SK-N-SH (cell line): ENCODE measurements around the gene RNF227. TPM values are rescaled to one million over a fixed set of nuclear protein-coding genes. Genes with fewer than 3 reads are reported as not detected.

Source experiments
- CHD2 ChIP-seq: fragments of 150-350 bp; IDR thresholded peaks from 2 replicates; pipeline ENCODE4 v1.6.1; 2018; ENCODE audit warnings: low read length; ENCODE audit not compliant: partially characterized antibody
- ELF1 ChIP-seq: IDR thresholded peaks from 2 replicates; pipeline ENCODE4 v1.4.0; 2012
- EZH2phosphoT487 ChIP-seq: fragments of 200-600 bp; sonication (generic); IDR thresholded peaks from 2 replicates; pipeline ENCODE4 v1.6.1; 2017; ENCODE audit warnings: low read depth, mixed run types, mild to moderate bottlenecking, antibody characterized with exemption, moderate library complexity, borderline replicate concordance
- FOSL2 ChIP-seq: IDR thresholded peaks from 2 replicates; pipeline ENCODE4 v1.4.0; 2012; ENCODE audit warnings: low read depth, mild to moderate bottlenecking, moderate library complexity, borderline replicate concordance
- FOXJ3 ChIP-seq: sonication (generic); formaldehyde crosslinking; IDR thresholded peaks from 2 replicates; pipeline ENCODE4 v1.5.1; 2020; ENCODE audit warnings: mild to moderate bottlenecking, missing genetic modification reagents
- GATA2 ChIP-seq: sonication (generic); formaldehyde crosslinking; IDR thresholded peaks from 2 replicates; pipeline ENCODE4 v1.5.0; 2020; ENCODE audit warnings: mild to moderate bottlenecking, missing genetic modification reagents
- JUND ChIP-seq: IDR thresholded peaks from 2 replicates; pipeline ENCODE4 v1.4.0; 2012
- MEF2A ChIP-seq: IDR thresholded peaks from 2 replicates; pipeline ENCODE4 v1.4.0; 2012; ENCODE audit warnings: low read depth, borderline replicate concordance
- MXI1 ChIP-seq: IDR thresholded peaks from 2 replicates; pipeline ENCODE4 v1.6.1; 2012; ENCODE audit warnings: mild to moderate bottlenecking, low read depth, low read length, improper control_type of control experiment
- POLR2AphosphoS5 ChIP-seq: IDR thresholded peaks from 2 replicates; pipeline ENCODE4 v1.6.1; 2012; ENCODE audit warnings: low read depth, low read length
- RCOR1 ChIP-seq: fragments of 150-350 bp; IDR thresholded peaks from 2 replicates; pipeline ENCODE4 v1.6.1; 2017; ENCODE audit warnings: antibody characterized with exemption, low read length
- RFX5 ChIP-seq: IDR thresholded peaks from 2 replicates; pipeline ENCODE4 v1.6.1; 2012; ENCODE audit warnings: mild to moderate bottlenecking, improper control_type of control experiment, low read length
- RXRA ChIP-seq: IDR thresholded peaks from 2 replicates; pipeline ENCODE4 v1.4.0; 2012; ENCODE audit warnings: low read depth, mild to moderate bottlenecking, borderline replicate concordance
- SMC3 ChIP-seq: IDR thresholded peaks from 2 replicates; pipeline ENCODE4 v1.6.1; 2012; ENCODE audit warnings: low read depth, low read length, improper control_type of control experiment
- TAF1 ChIP-seq: IDR thresholded peaks from 2 replicates; pipeline ENCODE4 v1.6.1; 2012; ENCODE audit warnings: low read depth, mild to moderate bottlenecking, low read length, moderate library complexity, borderline replicate concordance
- TCF12 ChIP-seq: IDR thresholded peaks from 2 replicates; pipeline ENCODE4 v1.4.0; 2012
- YY1 ChIP-seq: IDR thresholded peaks from 2 replicates; pipeline ENCODE4 v1.4.0; 2012; ENCODE audit warnings: low read depth, mild to moderate bottlenecking
- polyA plus RNA-seq, 3 experiments: library from polyadenylated mRNA; depleted of rRNA; stranded (reverse); fragments of >200 nt; gene quantifications; 2 replicates each; pipeline ENCODE4 v1.2.3, GENCODE V29; 2012
- TF ChIP-seq, protein P1 (sequence below): IDR thresholded peaks from 2 replicates; pipeline ENCODE4; 2012
- TF ChIP-seq, protein P2 (sequence below): IDR thresholded peaks from 2 replicates; pipeline ENCODE4 v1.4.0; 2012; ENCODE audit warnings: low read depth
- TF ChIP-seq, protein P3 (sequence below): fragments of 200-600 bp; sonication (generic); IDR thresholded peaks from 2 replicates; pipeline ENCODE4 v1.6.1; 2017; ENCODE audit warnings: antibody characterized with exemption, mild to moderate bottlenecking, moderate library complexity
- TF ChIP-seq, protein P4 (sequence below): IDR thresholded peaks from 2 replicates; pipeline ENCODE4 v1.4.0; 2012; ENCODE audit warnings: low read depth, borderline replicate concordance

Gene RNF227
- polyA plus RNA-seq, 1 of the 3 experiments (the other 2 are of a cell fraction) = 7.4 TPM

DNA sequence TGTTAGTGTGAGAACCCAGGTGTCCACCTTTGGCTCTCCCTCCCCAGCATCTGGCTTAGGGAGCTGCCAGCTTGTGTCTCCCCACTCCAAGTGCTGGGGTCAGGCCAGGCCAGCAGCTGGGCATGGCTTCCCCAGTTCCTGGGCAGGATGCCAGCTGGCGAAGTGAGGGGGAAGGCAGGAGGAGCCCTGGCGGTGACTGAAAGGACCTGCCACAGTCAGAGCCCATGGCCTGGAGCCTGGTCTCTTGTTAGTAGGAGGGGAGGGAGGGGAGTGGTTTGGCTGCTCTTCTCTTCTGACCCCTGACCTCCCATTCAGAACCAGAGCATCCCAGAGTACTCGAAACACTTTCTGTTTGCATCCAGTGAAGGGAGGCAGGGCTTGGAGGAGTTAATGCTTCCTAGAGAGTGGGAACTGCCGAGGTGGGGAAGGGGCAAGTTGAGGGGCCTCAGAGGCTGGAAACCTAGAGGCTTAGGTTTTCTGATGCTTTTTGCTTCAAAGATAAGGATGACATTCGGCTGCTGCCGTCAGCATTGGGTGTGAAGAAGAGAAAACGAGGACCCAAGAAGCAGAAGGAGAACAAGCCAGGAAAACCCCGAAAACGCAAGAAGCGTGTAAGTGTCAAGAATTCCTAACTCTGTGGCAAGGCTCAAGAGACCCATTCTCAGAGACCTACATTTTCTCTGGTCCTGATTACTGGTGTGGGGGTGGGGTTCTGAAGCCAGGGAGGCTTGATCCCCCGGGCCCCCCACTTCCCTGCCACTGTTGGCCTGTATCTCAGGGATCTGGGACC, 26.7 kb downstream of the RNF227 start (continued):
- TF ChIP-seq EZH2phosphoT487 (no peak), TCF12 (peak; percentile 91), RCOR1 (peak; percentile 73; the same call in 1 of the 2 replicates), RFX5 (0 out of 2 replicates have a peak, but pooled peaks have one; percentile 15), MEF2A (no peak), RXRA (peak; percentile 96), TAF1 (no peak), POLR2AphosphoS5 (peak; percentile 48; the same call in 1 of the 2 replicates), ELF1 (no peak), FOSL2 (no peak), FOXJ3 (CRISPR knock-in tag) (peak; percentile 64; the same call in 1 of the 2 replicates), JUND (0 out of 2 replicates have a peak, but pooled peaks have one; percentile 14), YY1 (no peak; the same call in 1 of the 2 replicates), SMC3 (peak; percentile 37; the same call in 1 of the 2 replicates), CHD2 (peak; percentile 84), MXI1 (peak; percentile 81), GATA2 (CRISPR knock-in tag) (no peak)
- TF ChIP-seq, protein P1, sequence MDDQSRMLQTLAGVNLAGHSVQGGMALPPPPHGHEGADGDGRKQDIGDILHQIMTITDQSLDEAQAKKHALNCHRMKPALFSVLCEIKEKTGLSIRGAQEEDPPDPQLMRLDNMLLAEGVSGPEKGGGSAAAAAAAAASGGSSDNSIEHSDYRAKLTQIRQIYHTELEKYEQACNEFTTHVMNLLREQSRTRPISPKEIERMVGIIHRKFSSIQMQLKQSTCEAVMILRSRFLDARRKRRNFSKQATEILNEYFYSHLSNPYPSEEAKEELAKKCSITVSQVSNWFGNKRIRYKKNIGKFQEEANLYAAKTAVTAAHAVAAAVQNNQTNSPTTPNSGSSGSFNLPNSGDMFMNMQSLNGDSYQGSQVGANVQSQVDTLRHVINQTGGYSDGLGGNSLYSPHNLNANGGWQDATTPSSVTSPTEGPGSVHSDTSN = peak; percentile 75
- TF ChIP-seq, protein P2, sequence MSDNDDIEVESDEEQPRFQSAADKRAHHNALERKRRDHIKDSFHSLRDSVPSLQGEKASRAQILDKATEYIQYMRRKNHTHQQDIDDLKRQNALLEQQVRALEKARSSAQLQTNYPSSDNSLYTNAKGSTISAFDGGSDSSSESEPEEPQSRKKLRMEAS = peak; percentile 63
- TF ChIP-seq, protein P3, sequence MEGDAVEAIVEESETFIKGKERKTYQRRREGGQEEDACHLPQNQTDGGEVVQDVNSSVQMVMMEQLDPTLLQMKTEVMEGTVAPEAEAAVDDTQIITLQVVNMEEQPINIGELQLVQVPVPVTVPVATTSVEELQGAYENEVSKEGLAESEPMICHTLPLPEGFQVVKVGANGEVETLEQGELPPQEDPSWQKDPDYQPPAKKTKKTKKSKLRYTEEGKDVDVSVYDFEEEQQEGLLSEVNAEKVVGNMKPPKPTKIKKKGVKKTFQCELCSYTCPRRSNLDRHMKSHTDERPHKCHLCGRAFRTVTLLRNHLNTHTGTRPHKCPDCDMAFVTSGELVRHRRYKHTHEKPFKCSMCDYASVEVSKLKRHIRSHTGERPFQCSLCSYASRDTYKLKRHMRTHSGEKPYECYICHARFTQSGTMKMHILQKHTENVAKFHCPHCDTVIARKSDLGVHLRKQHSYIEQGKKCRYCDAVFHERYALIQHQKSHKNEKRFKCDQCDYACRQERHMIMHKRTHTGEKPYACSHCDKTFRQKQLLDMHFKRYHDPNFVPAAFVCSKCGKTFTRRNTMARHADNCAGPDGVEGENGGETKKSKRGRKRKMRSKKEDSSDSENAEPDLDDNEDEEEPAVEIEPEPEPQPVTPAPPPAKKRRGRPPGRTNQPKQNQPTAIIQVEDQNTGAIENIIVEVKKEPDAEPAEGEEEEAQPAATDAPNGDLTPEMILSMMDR = peak; percentile 51
- TF ChIP-seq, protein P4, sequence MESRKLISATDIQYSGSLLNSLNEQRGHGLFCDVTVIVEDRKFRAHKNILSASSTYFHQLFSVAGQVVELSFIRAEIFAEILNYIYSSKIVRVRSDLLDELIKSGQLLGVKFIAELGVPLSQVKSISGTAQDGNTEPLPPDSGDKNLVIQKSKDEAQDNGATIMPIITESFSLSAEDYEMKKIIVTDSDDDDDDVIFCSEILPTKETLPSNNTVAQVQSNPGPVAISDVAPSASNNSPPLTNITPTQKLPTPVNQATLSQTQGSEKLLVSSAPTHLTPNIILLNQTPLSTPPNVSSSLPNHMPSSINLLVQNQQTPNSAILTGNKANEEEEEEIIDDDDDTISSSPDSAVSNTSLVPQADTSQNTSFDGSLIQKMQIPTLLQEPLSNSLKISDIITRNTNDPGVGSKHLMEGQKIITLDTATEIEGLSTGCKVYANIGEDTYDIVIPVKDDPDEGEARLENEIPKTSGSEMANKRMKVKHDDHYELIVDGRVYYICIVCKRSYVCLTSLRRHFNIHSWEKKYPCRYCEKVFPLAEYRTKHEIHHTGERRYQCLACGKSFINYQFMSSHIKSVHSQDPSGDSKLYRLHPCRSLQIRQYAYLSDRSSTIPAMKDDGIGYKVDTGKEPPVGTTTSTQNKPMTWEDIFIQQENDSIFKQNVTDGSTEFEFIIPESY = no peak
- TF ChIP-seq, all 33 proteins: peak for 18
